ENCODE data around the gene NAMPT. TPM values are rescaled to one million over a fixed set of nuclear protein-coding genes. Genes with fewer than 3 reads are reported as not detected.
A peak's percentile ranks its signal among the peaks of the same experiment; 100 is the strongest.

Gene NAMPT
- total RNA-seq, 1 donor from 2014 or later, result 153 TPM

- H3K4me1 Mint-ChIP-seq (ENCODE audit: unreplicated experiment), result no peaks in the 10 kb centered on the region
- H3K4me3 Mint-ChIP-seq (ENCODE audit: unreplicated experiment), result no peak overlapping the region
- no peak for DNase-seq (ENCODE audit: low spot score)
- H3K27ac Mint-ChIP-seq (ENCODE audit: unreplicated experiment), result no peak overlapping the region
- peaks cover 5% of the 10 kb centered on the region for H3K9me3 Mint-ChIP-seq (ENCODE audit: unreplicated experiment)
- H3K36me3 Mint-ChIP-seq (ENCODE audit: low read depth, unreplicated experiment), result peaks cover 8% of the 10 kb centered on the region
- H3K27me3 Mint-ChIP-seq (ENCODE audit: unreplicated experiment), result no peaks in the 10 kb centered on the region
- TF ChIP-seq CTCF (IDR thresholded peaks at IDR 0.05; ENCODE audit: unreplicated experiment), result no peak
Observed at GRCh38 chr7:106317971-106318370, 33.2 kb upstream of the NAMPT start.

- Mint-ChIP-seq H3K36me3 (ENCODE audit: low read depth, unreplicated experiment) (peaks cover 8% of the 10 kb centered on the region), H3K27ac (ENCODE audit: unreplicated experiment) (no peak overlapping the region), H3K27me3 (ENCODE audit: unreplicated experiment) (no peaks in the 10 kb centered on the region), H3K4me3 (ENCODE audit: unreplicated experiment) (no peak overlapping the region), H3K9me3 (ENCODE audit: unreplicated experiment) (peaks cover 4% of the 10 kb centered on the region), H3K4me1 (ENCODE audit: unreplicated experiment) (no peaks in the 10 kb centered on the region)
- no peak for DNase-seq (ENCODE audit: low spot score)
- TF ChIP-seq CTCF (IDR thresholded peaks at IDR 0.05; ENCODE audit: unreplicated experiment), result no peak
Observed at GRCh38 chr7:106316947-106317346, 32.2 kb upstream of the NAMPT start.

- TF ChIP-seq CTCF (IDR thresholded peaks at IDR 0.05; ENCODE audit: unreplicated experiment), result no peak
Observed at GRCh38 chr7:106314875-106315274, 30.1 kb upstream of the NAMPT start.

GRCh38 chr7:106313966-106314365 lies 29.2 kb upstream of the NAMPT start:
- no peak for DNase-seq (ENCODE audit: low spot score)
- no peaks in the 10 kb centered on the region for H3K9me3 Mint-ChIP-seq (ENCODE audit: unreplicated experiment)
- H3K27me3 Mint-ChIP-seq (ENCODE audit: unreplicated experiment), result peaks cover 3% of the 10 kb centered on the region
- no peak for TF ChIP-seq CTCF (IDR thresholded peaks at IDR 0.05; ENCODE audit: unreplicated experiment)
- no peaks in the 10 kb centered on the region for H3K4me1 Mint-ChIP-seq (ENCODE audit: unreplicated experiment)
- peak overlapping the region; percentile 48 for H3K27ac Mint-ChIP-seq (ENCODE audit: unreplicated experiment)
- H3K36me3 Mint-ChIP-seq (ENCODE audit: low read depth, unreplicated experiment), result peaks cover 6% of the 10 kb centered on the region
- H3K4me3 Mint-ChIP-seq (ENCODE audit: unreplicated experiment), result no peak overlapping the region

More at GRCh38 chr7:106314875-106315274, 30.1 kb upstream of the NAMPT start:
- Mint-ChIP-seq H3K4me3 (ENCODE audit: unreplicated experiment) (no peak overlapping the region), H3K36me3 (ENCODE audit: low read depth, unreplicated experiment) (peaks cover 8% of the 10 kb centered on the region), H3K4me1 (ENCODE audit: unreplicated experiment) (no peaks in the 10 kb centered on the region), H3K9me3 (ENCODE audit: unreplicated experiment) (no peaks in the 10 kb centered on the region), H3K27me3 (ENCODE audit: unreplicated experiment) (peaks cover 3% of the 10 kb centered on the region), H3K27ac (ENCODE audit: unreplicated experiment) (no peak overlapping the region)
- no peak for DNase-seq (ENCODE audit: low spot score)

GRCh38 chr7:106313456-106313901 lies 28.7 kb upstream of the NAMPT start:
- H3K27me3 Mint-ChIP-seq (ENCODE audit: unreplicated experiment), result peaks cover 3% of the 10 kb centered on the region
- H3K36me3 Mint-ChIP-seq (ENCODE audit: low read depth, unreplicated experiment), result peaks cover 4% of the 10 kb centered on the region
- no peak for TF ChIP-seq CTCF (IDR thresholded peaks at IDR 0.05; ENCODE audit: unreplicated experiment)
- H3K27ac Mint-ChIP-seq (ENCODE audit: unreplicated experiment), result no peak overlapping the region
- DNase-seq (ENCODE audit: low spot score), result no peak
- H3K4me3 Mint-ChIP-seq (ENCODE audit: unreplicated experiment), result no peak overlapping the region
- H3K9me3 Mint-ChIP-seq (ENCODE audit: unreplicated experiment), result no peaks in the 10 kb centered on the region
- no peaks in the 10 kb centered on the region for H3K4me1 Mint-ChIP-seq (ENCODE audit: unreplicated experiment)
